ENCODE data around the gene CBX6. TPM values are rescaled to one million over a fixed set of nuclear protein-coding genes. Genes with fewer than 3 reads are reported as not detected.

Gene CBX6
- total and polyA plus RNA-seq, 9 of the 15 experiments (the other 6 are each of a cell fraction or from before 2014, with no cell fraction given), result 0.75 to 31.6 (median 8.0) TPM

GRCh38 chr22:38870791-38871359, 1.1 kb downstream of the CBX6 start:
- intact Hi-C loops (cut with micrococcal nuclease), result loop anchor here (1.0 to 10.0 kb wide), 4 partner anchors 54 to 247 kb away; partner anchors contain the start of gene APOBEC3C
- POLR2A ChIA-PET, result interaction anchor here (0.7 to 1.5 kb wide), 2 partner anchors 28 to 442 kb away, joined by 3 to 4 read pairs; partner anchors contain the start of gene NPTXR

More at GRCh38 chr22:38870791-38871359, 1.1 kb downstream of the CBX6 start:
- Histone ChIP-seq H3K9me1 (ENCODE audit: control insufficient read depth, insufficient read depth, low read length) (no peaks in the 10 kb centered on the region), H3K4me3 (peak overlapping the region; percentile 62), H2AFZ (ENCODE audit: low read depth, low read length) (no peak overlapping the region), H3K79me2 (ENCODE audit: control insufficient read depth, insufficient read depth, low read length) (peaks cover 29% of the 10 kb centered on the region), H4K20me1 (replicated peaks; ENCODE audit: control insufficient read depth, insufficient read depth, low read length) (no peaks in the 10 kb centered on the region; the same call in 1 of the 2 replicates), H3K4me1 (replicated peaks in 1 of 2; ENCODE audit: control insufficient read depth in 2 of 2, insufficient read depth in 2 of 2, low read length in 2 of 2) (peaks cover 13 to 31% of the 10 kb centered on the region in 2 experiments), H3K9me3 (replicated peaks; ENCODE audit: control insufficient read depth, insufficient read depth, low read depth, low read length) (no peaks in the 10 kb centered on the region), H3K27ac (ENCODE audit: extremely low read depth, low read depth, low read length) (peak overlapping the region; percentile 68; the same call in 2 of the 3 replicates), H3K4me2 (ENCODE audit: insufficient read depth, low read length) (peak overlapping the region; percentile 79), H3K9ac (ENCODE audit: insufficient read depth in 1 of 2, low read depth in 2 of 2, low read length in 2 of 2) (peak overlapping the region; percentile 59 to 94), H3K27me3 (ENCODE audit: control insufficient read depth in 2 of 2, insufficient read depth in 2 of 2, low read length in 2 of 2) (peaks cover 0 to 5% of the 10 kb centered on the region in 2 experiments; a peak in 2 of 5 replicates), H3K36me3 (ENCODE audit: control insufficient read depth, insufficient read depth, low read length) (peaks cover 38% of the 10 kb centered on the region; the same call in 2 of the 3 replicates)
- no peak for FAIRE-seq
- in situ Hi-C loops (cut with MboI), result no loop called here
- DNase-seq (ENCODE audit: extremely low read depth in 1 of 4, low spot score in 3 of 4), result no peak
- no peak for TF ChIP-seq LCOR (CRISPR knock-in tag; IDR thresholded peaks at IDR 0.05)
- no peak for TF ChIP-seq SRSF3 (IDR thresholded peaks at IDR 0.05; ENCODE audit: insufficient read depth, low read length)
- TF ChIP-seq SMARCA5 (IDR thresholded peaks at IDR 0.05), result no peak
- no peak for TF ChIP-seq ZNF586 (CRISPR knock-in tag; conservative IDR thresholded peaks at IDR 0.05)
- TF ChIP-seq SUPT5H (IDR thresholded peaks at IDR 0.05), result no peak
- TF ChIP-seq YY1 (IDR thresholded peaks at IDR 0.05; ENCODE audit: borderline replicate concordance in 1 of 3, control insufficient read depth in 1 of 3, extremely low read depth in 1 of 3, insufficient read depth in 3 of 3, insufficient read length in 1 of 3, insufficient replicate concordance in 2 of 3, low read depth in 1 of 3, low read length in 2 of 3), result peak in 1 of 3 experiments; percentile 27
- no peak for TF ChIP-seq NCOA1 (IDR thresholded peaks at IDR 0.05; ENCODE audit: low read depth)
- TF ChIP-seq CTBP1 (IDR thresholded peaks at IDR 0.05; ENCODE audit: borderline replicate concordance), result no peak
- ATAC-seq, result no peak
- no CpG with 5 or more reads among the region's 2 CpGs for WGBS (ENCODE audit: insufficient coverage, low coverage, missing lambda C conversion rate)
- CTCF ChIA-PET (ENCODE audit: low intra/inter-chr PET ratio), result interaction anchor here (1.2 to 1.4 kb wide), 3 partner anchors 133 to 251 kb away, joined by 3 to 8 read pairs (median 6); no protein-coding TSS in a partner anchor
- BruUV-seq (replicated peaks), result no TSS peak

All from K562 (cell line).